Inflammatory macrophage treated with lipopolysaccharide for 4 hours (primary cell): ENCODE measurements around the gene ATF5.

Experiments
- DNase-seq: peaks from one replicate; pipeline ENCODE4 v3.0.0-alpha.2; 2020

The ATF5 gene

DNA sequence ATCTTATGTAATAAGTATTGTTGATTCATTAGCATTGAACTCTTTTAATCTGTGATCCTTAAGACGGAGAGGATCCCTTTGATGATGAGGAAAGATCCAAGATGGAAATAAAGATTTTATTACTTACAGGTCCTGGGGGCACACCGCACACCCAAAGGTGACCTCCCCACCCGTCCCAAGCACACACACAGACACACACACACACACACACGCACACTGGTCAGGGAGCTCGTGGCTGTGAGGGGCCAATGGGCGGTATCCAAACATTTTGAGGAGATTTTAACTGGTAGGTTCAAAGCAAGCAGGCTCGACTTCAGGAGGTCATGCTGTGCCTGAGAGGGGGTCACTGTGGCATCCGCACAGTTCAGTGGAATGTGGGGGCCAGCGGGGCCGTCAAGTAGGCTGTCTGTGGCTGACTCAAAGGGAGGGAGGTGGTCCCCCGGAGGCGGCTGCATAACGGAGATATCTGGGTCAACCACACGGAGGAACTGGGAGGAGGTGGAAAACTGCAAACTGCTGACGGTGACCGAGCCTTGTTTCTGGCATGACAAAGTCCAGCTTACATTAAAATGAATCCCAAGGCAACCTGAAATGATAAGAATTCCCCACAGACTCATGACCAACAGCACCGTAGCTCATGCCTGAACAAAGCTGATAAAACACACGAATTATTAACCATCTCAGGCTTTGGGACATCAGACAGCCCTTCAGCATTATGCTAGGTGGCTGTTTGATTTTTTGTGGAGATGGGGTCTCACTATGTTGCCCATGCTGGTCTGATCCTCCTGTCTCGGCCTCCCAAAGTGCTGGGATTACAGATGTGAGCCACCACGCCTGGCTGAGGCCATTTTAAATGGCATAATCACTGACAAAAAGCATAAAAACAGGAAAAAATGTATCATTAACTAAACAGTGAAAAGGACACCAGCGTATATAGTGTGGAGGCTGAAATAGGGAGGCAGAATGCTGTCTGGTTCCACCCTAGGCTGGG is 52.9 kb downstream of the ATF5 start:
- no peak for DNase-seq
